Mesendoderm (in vitro differentiated cells): ENCODE results near the gene COPG2.

Experiments
- DNase-seq: peaks from one replicate; pipeline ENCODE4 v3.0.0; 2013
- H2AK5ac ChIP-seq: 2 replicates; pipeline ENCODE4 v1.6.1; 2013; ENCODE audit warnings: low read length, inconsistent platforms
- H2BK120ac ChIP-seq: 2 replicates; pipeline ENCODE4 v1.6.1; 2013; ENCODE audit warnings: low read depth, mild to moderate bottlenecking, low read length, moderate library complexity, mixed read lengths
- H2BK15ac ChIP-seq: replicated peaks from 2 replicates; pipeline ENCODE4 v1.6.1; 2013; ENCODE audit warnings: low read depth, mild to moderate bottlenecking, moderate library complexity
- H2BK5ac ChIP-seq: 2 replicates; pipeline ENCODE4 v1.6.1; 2013; ENCODE audit warnings: low read length, inconsistent platforms
- H3K18ac ChIP-seq: 2 replicates; pipeline ENCODE4 v1.6.1; 2013; ENCODE audit warnings: mild to moderate bottlenecking, low read length, mixed read lengths
- H3K23ac ChIP-seq: one replicate; pipeline ENCODE4 v1.6.1; 2013; ENCODE audit warnings: low read length
- H3K27ac ChIP-seq: 2 replicates; pipeline ENCODE4 v1.5.1; 2013; ENCODE audit warnings: low read depth, mild to moderate bottlenecking, inconsistent platforms, low read length, moderate library complexity
- H3K27me3 ChIP-seq: 2 replicates; pipeline ENCODE4 v1.6.1; 2013; ENCODE audit warnings: low read length, control low read depth, mild to moderate bottlenecking, inconsistent platforms; ENCODE audit not compliant: insufficient read depth, poor library complexity
- H3K36me3 ChIP-seq: 2 replicates; pipeline ENCODE4 v1.6.1; 2013; ENCODE audit warnings: low read length, inconsistent platforms; ENCODE audit not compliant: control insufficient read depth, insufficient read depth
- H3K4ac ChIP-seq: one replicate; pipeline ENCODE4 v1.6.1; 2013; ENCODE audit warnings: low read depth, mild to moderate bottlenecking, low read length, moderate library complexity
- H3K4me1 ChIP-seq: 2 replicates; pipeline ENCODE4 v1.6.1; 2013; ENCODE audit warnings: low read depth, low read length, inconsistent platforms; ENCODE audit not compliant: control insufficient read depth
- H3K4me2 ChIP-seq: 2 replicates; pipeline ENCODE4 v1.6.1; 2013; ENCODE audit warnings: low read length
- H3K4me3 ChIP-seq: 2 replicates; pipeline ENCODE4 v1.5.1; 2013; ENCODE audit warnings: mild to moderate bottlenecking, low read length
- H3K56ac ChIP-seq: one replicate; pipeline ENCODE4 v1.6.1; 2013; ENCODE audit warnings: low read length
- H3K79me1 ChIP-seq: 2 replicates; pipeline ENCODE4 v1.6.1; 2013; ENCODE audit warnings: low read length, inconsistent platforms
- H3K79me2 ChIP-seq: 2 replicates; pipeline ENCODE4 v1.6.1; 2013; ENCODE audit warnings: mild to moderate bottlenecking, low read length; ENCODE audit not compliant: control insufficient read depth, insufficient read depth
- H3K9ac ChIP-seq: 2 replicates; pipeline ENCODE4 v1.6.1; 2013; ENCODE audit warnings: low read length, inconsistent platforms
- H4K5ac ChIP-seq: one replicate; pipeline ENCODE4 v1.6.1; 2013; ENCODE audit warnings: low read length
- H4K8ac ChIP-seq: one replicate; pipeline ENCODE4 v1.6.1; 2013; ENCODE audit warnings: low read depth, mild to moderate bottlenecking, control low read depth, low read length, moderate library complexity
- WGBS: extraction: QIAGEN DNeasy Blood & Tissue Kit; methylation state at CpG from one replicate; pipeline ENCODE4 v1.1.7; 2013; ENCODE audit warnings: low lambda C conversion rate, missing lambda C conversion rate; ENCODE audit not compliant: insufficient coverage; ENCODE audit errors: extremely low coverage; 5-methylcytosine and 5-hydroxymethylcytosine counted together

The COPG2 gene

DNA sequence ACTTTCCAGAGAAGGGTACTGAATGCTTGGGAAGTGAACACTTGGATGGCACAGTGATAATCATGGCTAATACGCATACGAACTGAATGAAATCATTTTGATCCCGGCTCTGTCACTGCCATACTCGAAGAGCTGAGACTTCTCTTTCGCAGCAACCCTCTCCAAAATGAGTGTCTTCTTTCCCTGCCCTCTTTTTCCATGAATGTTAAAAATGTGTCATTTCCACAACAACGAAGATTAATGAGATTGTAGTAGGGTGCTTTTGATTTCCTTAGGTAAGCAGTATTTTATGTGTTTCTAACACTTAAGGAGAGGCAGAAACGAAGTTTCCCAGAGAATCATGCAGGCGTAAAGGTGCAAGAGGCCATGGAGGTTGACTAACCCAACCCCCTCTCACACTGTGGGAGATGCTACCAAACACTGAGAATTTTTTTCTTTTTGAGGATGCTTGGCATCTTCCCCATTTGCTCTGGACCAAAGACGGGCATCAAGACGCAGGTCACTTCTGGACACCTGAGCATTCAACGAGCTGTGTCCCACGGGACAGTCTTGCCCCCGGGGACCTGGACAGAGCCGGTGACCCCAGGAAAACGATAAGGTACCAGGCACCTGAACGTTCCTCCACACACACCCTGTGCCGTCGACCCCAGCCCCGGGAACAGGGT, 823 bp downstream of the COPG2 start:
- peak overlapping the region; percentile 91 for H3K56ac ChIP-seq
- peak; percentile 22 for DNase-seq
- peak overlapping the region; percentile 70 for H3K27ac ChIP-seq

GRCh38 chr7:130662426-130662825, 6.1 kb downstream of the COPG2 start:
- H4K5ac ChIP-seq: no peak overlapping the region
- H3K79me2 ChIP-seq: no peaks in the 10 kb centered on the region
- no peak overlapping the region for H3K4ac ChIP-seq
- no peaks in the 10 kb centered on the region for H3K4me1 ChIP-seq
- H3K18ac ChIP-seq: no peak overlapping the region
- no peak overlapping the region for H3K23ac ChIP-seq
- no peak overlapping the region for H3K4me2 ChIP-seq
- H3K27me3 ChIP-seq: no peaks in the 10 kb centered on the region
- no peak overlapping the region for H2BK120ac ChIP-seq
- H3K36me3 ChIP-seq: no peaks in the 10 kb centered on the region
- no CpG with 5 or more reads among the region's 2 CpGs for WGBS
- H3K27ac ChIP-seq: no peak overlapping the region
- H2AK5ac ChIP-seq: no peak overlapping the region
- H3K9ac ChIP-seq: no peak overlapping the region
- H3K56ac ChIP-seq: no peak overlapping the region
- no peak overlapping the region for H4K8ac ChIP-seq
- H2BK5ac ChIP-seq: no peak overlapping the region
- H3K79me1 ChIP-seq: no peaks in the 10 kb centered on the region
- no peak overlapping the region for H3K4me3 ChIP-seq
- no peak overlapping the region for H2BK15ac ChIP-seq
- DNase-seq: no peak

More for the DNA sequence above, 823 bp downstream of the COPG2 start:
- Histone ChIP-seq H3K4me2 (peak overlapping the region; percentile 63), H3K79me1 (no peaks in the 10 kb centered on the region), H3K79me2 (no peaks in the 10 kb centered on the region), H3K36me3 (no peaks in the 10 kb centered on the region), H3K4me1 (peaks cover 1% of the 10 kb centered on the region), H3K4ac (no peak overlapping the region), H2BK15ac (no peak overlapping the region), H2BK5ac (no peak overlapping the region), H4K5ac (no peak overlapping the region), H3K4me3 (peak overlapping the region; percentile 83), H3K9ac (peak overlapping the region; percentile 91), H3K27me3 (no peaks in the 10 kb centered on the region), H3K18ac (peak overlapping the region; percentile 8), H3K23ac (no peak overlapping the region), H4K8ac (no peak overlapping the region), H2AK5ac (no peak overlapping the region), H2BK120ac (no peak overlapping the region)
- WGBS: no CpG with 5 or more reads among the region's 19 CpGs

- Histone ChIP-seq H3K79me2 (no peaks in the 10 kb centered on the region), H3K36me3 (no peaks in the 10 kb centered on the region), H4K8ac (no peak overlapping the region), H2BK120ac (no peak overlapping the region), H3K27me3 (no peaks in the 10 kb centered on the region), H3K23ac (no peak overlapping the region), H3K27ac (no peak overlapping the region), H3K79me1 (no peaks in the 10 kb centered on the region), H3K4me1 (no peaks in the 10 kb centered on the region), H2AK5ac (no peak overlapping the region), H3K56ac (no peak overlapping the region), H3K9ac (no peak overlapping the region), H2BK15ac (no peak overlapping the region), H3K4me3 (no peak overlapping the region), H3K4me2 (no peak overlapping the region), H2BK5ac (no peak overlapping the region), H3K18ac (no peak overlapping the region), H3K4ac (no peak overlapping the region), H4K5ac (no peak overlapping the region)
- no CpG with 5 or more reads among the region's 4 CpGs for WGBS
- DNase-seq: no peak
These were observed 13.3 kb downstream of the COPG2 start for GRCh38 chr7:130655286-130655685.

DNA sequence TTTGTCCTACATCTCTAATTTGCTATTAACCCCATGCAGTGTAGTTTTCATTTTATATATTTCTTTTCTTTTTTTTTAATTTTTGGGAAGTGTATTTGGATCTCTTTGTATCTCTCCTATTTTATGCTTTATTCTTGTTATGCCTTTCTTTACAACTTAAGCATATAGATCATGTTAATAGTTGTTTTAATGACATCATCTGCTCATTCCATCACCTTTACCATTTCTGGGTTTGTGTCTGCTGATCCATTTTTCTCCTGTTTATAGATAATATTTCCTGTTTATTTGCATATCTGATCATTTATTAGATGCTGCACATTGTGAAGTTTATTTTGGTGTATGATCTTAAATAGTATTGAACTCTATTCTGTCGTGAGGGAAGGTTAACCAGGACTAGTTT, 13.7 kb downstream of the COPG2 start:
- Histone ChIP-seq H3K4me1 (no peaks in the 10 kb centered on the region), H3K4me3 (no peak overlapping the region), H3K23ac (no peak overlapping the region), H2BK15ac (no peak overlapping the region), H3K79me2 (no peaks in the 10 kb centered on the region), H4K5ac (no peak overlapping the region), H3K4me2 (no peak overlapping the region), H3K18ac (no peak overlapping the region), H3K9ac (no peak overlapping the region), H4K8ac (no peak overlapping the region), H3K27me3 (no peaks in the 10 kb centered on the region), H3K79me1 (no peaks in the 10 kb centered on the region), H2AK5ac (no peak overlapping the region), H3K4ac (no peak overlapping the region), H2BK5ac (no peak overlapping the region), H3K56ac (no peak overlapping the region), H3K27ac (no peak overlapping the region), H3K36me3 (no peaks in the 10 kb centered on the region), H2BK120ac (no peak overlapping the region)
- WGBS: no CpG with 5 or more reads among the region's 1 CpG
- DNase-seq: no peak

DNA sequence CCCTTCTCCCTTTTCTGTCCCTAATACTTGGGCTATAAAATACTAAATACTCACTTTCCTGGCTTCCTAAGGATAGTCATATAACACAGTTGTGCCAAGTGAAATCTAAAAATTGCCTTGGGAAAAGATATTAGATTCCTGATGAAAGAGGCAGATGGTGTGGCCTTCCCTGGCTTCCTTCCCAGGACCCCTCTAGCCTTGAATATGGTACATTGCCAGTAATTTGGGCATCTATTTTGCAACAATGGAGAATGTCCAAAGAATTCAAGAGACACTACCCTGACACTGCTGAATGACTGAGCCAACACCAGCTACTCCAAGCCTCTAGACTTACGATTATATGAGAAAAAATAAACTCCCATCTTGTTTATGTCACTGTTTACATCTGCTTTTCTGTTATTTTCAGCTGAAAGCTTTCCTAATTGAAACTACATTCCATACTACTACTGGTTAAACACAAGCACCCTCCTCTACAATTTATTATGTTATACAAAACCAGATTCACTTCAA, 17.9 kb downstream of the COPG2 start:
- no CpG with 5 or more reads among the region's 1 CpG for WGBS
- Histone ChIP-seq H3K9ac (no peak overlapping the region), H3K79me1 (no peaks in the 10 kb centered on the region), H3K4me3 (no peak overlapping the region), H3K56ac (no peak overlapping the region), H3K79me2 (no peaks in the 10 kb centered on the region), H2BK15ac (no peak overlapping the region), H3K4me1 (no peaks in the 10 kb centered on the region), H3K4ac (no peak overlapping the region), H4K5ac (no peak overlapping the region), H4K8ac (no peak overlapping the region), H3K27me3 (no peaks in the 10 kb centered on the region), H3K27ac (no peak overlapping the region), H2AK5ac (no peak overlapping the region), H3K36me3 (no peaks in the 10 kb centered on the region), H2BK5ac (no peak overlapping the region), H2BK120ac (no peak overlapping the region), H3K4me2 (no peak overlapping the region), H3K23ac (no peak overlapping the region), H3K18ac (no peak overlapping the region)
- no peak for DNase-seq
